HEK293 (cell line): ENCODE results near the gene GAREM1.

Source experiments
- CTCF ChIA-PET: fragments of 350-600 bp; formaldehyde crosslinking; extraction: SDS; loops from one replicate; lab custom pipeline; 2021; ENCODE audit warnings: antibody characterized with exemption; lab: Yijun Ruan, JAX
- POLR2A ChIA-PET: fragments of 300-600 bp; formaldehyde crosslinking; extraction: SDS; loops from one replicate; lab custom pipeline; 2020; ENCODE audit warnings: antibody characterized with exemption, inconsistent platforms; lab: Yijun Ruan, JAX
- H3K27ac ChIP-seq: fragments of 200-500 bp; sonication (Bioruptor generic); 2 replicates; pipeline ENCODE4 v1.5.1; 2014; ENCODE audit warnings: low read depth, low read length, control low read depth, inconsistent platforms; ENCODE audit errors: extremely low read depth
- H3K36me3 ChIP-seq, 2 experiments: fragments of 200-500 bp in 1 of 2; sonication (Bioruptor generic) in 1 of 2; 1 replicate in 1 of 2; 2 replicates in 1 of 2; pipeline ENCODE4 v1.5.1; 2014 to 2017; ENCODE audit warnings: inconsistent platforms in 2 of 2, low read length in 2 of 2; ENCODE audit not compliant: control insufficient read depth in 2 of 2, insufficient read depth in 1 of 2
- H3K4me1 ChIP-seq: fragments of 200-500 bp; sonication (Bioruptor generic); 2 replicates; pipeline ENCODE4 v1.5.1; 2014; ENCODE audit warnings: mild to moderate bottlenecking, low read length, inconsistent platforms; ENCODE audit not compliant: control insufficient read depth, insufficient read depth
- H3K4me3 ChIP-seq: 2 replicates; pipeline ENCODE4 v1.5.1; 2011; ENCODE audit warnings: low read depth, mild to moderate bottlenecking, control low read depth, low read length, moderate library complexity
- H3K9me3 ChIP-seq: fragments of 200-500 bp; sonication (Bioruptor generic); 2 replicates; pipeline ENCODE4 v1.5.1; 2014; ENCODE audit warnings: low read depth, low read length, inconsistent platforms; ENCODE audit not compliant: control insufficient read depth, insufficient read depth
- BCL11B ChIP-seq: fragments of 450-650 bp; formaldehyde crosslinking; IDR thresholded peaks from 2 replicates; pipeline ENCODE4 v1.5.1; 2016; ENCODE audit warnings: low read depth, missing biosample characterization, missing genetic modification characterization
- GFI1B ChIP-seq: fragments of 450-650 bp; formaldehyde crosslinking; IDR thresholded peaks from 2 replicates; pipeline ENCODE4 v1.5.1; 2016; ENCODE audit warnings: missing biosample characterization, missing genetic modification characterization
- PRDM1 ChIP-seq: fragments of 450-650 bp; formaldehyde crosslinking; IDR thresholded peaks from 2 replicates; pipeline ENCODE4; 2016; ENCODE audit warnings: missing biosample characterization, missing genetic modification characterization
- TCF7L2 ChIP-seq: IDR thresholded peaks from 2 replicates; pipeline ENCODE4 v1.6.1; 2011; ENCODE audit warnings: low read depth, mild to moderate bottlenecking, inconsistent platforms, low read length, moderate library complexity, borderline replicate concordance
- ZNF157 ChIP-seq: fragments of 450-650 bp; formaldehyde crosslinking; IDR thresholded peaks from 2 replicates; pipeline ENCODE4 v1.5.1; 2016; ENCODE audit warnings: missing biosample characterization, missing genetic modification characterization
- ZNF248 ChIP-seq: fragments of 450-650 bp; formaldehyde crosslinking; IDR thresholded peaks from 2 replicates; pipeline ENCODE4 v1.5.1; 2017; ENCODE audit warnings: missing biosample characterization, missing genetic modification characterization
- ZNF302 ChIP-seq: fragments of 450-650 bp; formaldehyde crosslinking; IDR thresholded peaks from 2 replicates; pipeline ENCODE4 v1.5.1; 2016; ENCODE audit warnings: missing biosample characterization, missing genetic modification characterization, low read depth
- ZNF518A ChIP-seq: fragments of 450-650 bp; formaldehyde crosslinking; conservative IDR thresholded peaks from 2 replicates; pipeline ENCODE4 v1.5.1; 2016; ENCODE audit warnings: low read depth, missing biosample characterization, missing genetic modification characterization
- ZNF549 ChIP-seq: fragments of 450-650 bp; IDR thresholded peaks from 2 replicates; pipeline ENCODE4 v1.5.1; 2018; ENCODE audit warnings: missing biosample characterization, missing genetic modification characterization, mild to moderate bottlenecking, inconsistent platforms, moderate library complexity
- ZNF560 ChIP-seq: fragments of 450-650 bp; formaldehyde crosslinking; IDR thresholded peaks from 2 replicates; pipeline ENCODE4 v1.5.1; 2017; ENCODE audit warnings: missing biosample characterization, missing genetic modification characterization, borderline replicate concordance
- ZNF624 ChIP-seq: fragments of 450-650 bp; formaldehyde crosslinking; IDR thresholded peaks from 2 replicates; pipeline ENCODE4 v1.5.1; 2017; ENCODE audit warnings: missing biosample characterization, missing genetic modification characterization

Gene GAREM1

GRCh38 chr18:32461709-32462272 lies 8.9 kb downstream of the GAREM1 start:
- Histone ChIP-seq H3K9me3 (no peaks in the 10 kb centered on the region), H3K4me1 (no peaks in the 10 kb centered on the region), H3K36me3 (no peaks in the 10 kb centered on the region), H3K4me3 (no peak overlapping the region), H3K27ac (no peak overlapping the region)
- CTCF ChIA-PET = interaction anchor here (0.5 to 2.4 kb wide), 6 partner anchors 9 to 690 kb away, joined by 3 to 9 read pairs (median 5); partner anchors contain the start of gene GAREM1
- POLR2A ChIA-PET = no interaction called here
- TF ChIP-seq ZNF624 (no peak), BCL11B (tag by site-specific recombination) (no peak)
- TF ChIP-seq, all 188 proteins: peak for 0

GRCh38 chr18:32460171-32460731 lies 10.4 kb downstream of the GAREM1 start:
- TF ChIP-seq ZNF549 (tag by site-specific recombination) (no peak), ZNF157 (tag by site-specific recombination) (no peak), ZNF560 (tag by site-specific recombination) (no peak)
- POLR2A ChIA-PET = interaction anchor here (1.3 to 1.8 kb wide), 2 partner anchors 9 to 11 kb away, joined by 4 to 6 read pairs; partner anchors contain the start of gene GAREM1
- Histone ChIP-seq H3K4me3 (no peak overlapping the region), H3K27ac (no peak overlapping the region), H3K36me3 (no peaks in the 10 kb centered on the region), H3K9me3 (no peaks in the 10 kb centered on the region), H3K4me1 (peaks cover 3% of the 10 kb centered on the region; the same call in 1 of the 2 replicates)
- CTCF ChIA-PET = interaction anchor here (0.7 to 2.4 kb wide), 4 partner anchors 11 to 188 kb away, joined by 3 to 9 read pairs (median 4); partner anchors contain the start of gene GAREM1

- H3K4me1 ChIP-seq = peaks cover 3% of the 10 kb centered on the region; the same call in 1 of the 2 replicates
- TF ChIP-seq TCF7L2 (0 out of 2 replicates have a peak, but pooled peaks have one; percentile 29), ZNF248 (no peak), ZNF302 (tag by site-specific recombination) (no peak), GFI1B (tag by site-specific recombination) (no peak)
- TF ChIP-seq, all 188 proteins: peak for 1
- CTCF ChIA-PET = interaction anchor here (1.1 to 2.4 kb wide), 2 partner anchors 11 to 20 kb away, joined by 5 to 9 read pairs; partner anchors contain the start of gene GAREM1
- Histone ChIP-seq H3K4me3 (no peak overlapping the region), H3K36me3 (no peaks in the 10 kb centered on the region), H3K9me3 (no peaks in the 10 kb centered on the region), H3K27ac (no peak overlapping the region)
- POLR2A ChIA-PET = interaction anchor here (1.8 kb wide), 1 partner anchor 12 kb away, joined by 4 read pairs; the partner anchor contains the start of gene GAREM1
Observed at GRCh38 chr18:32459361-32460101, 11.2 kb downstream of the GAREM1 start.

GRCh38 chr18:32455361-32455760 lies 15.3 kb downstream of the GAREM1 start:
- POLR2A ChIA-PET = no interaction called here
- Histone ChIP-seq H3K36me3 (no peaks in the 10 kb centered on the region), H3K4me3 (no peak overlapping the region), H3K27ac (no peak overlapping the region), H3K4me1 (peaks cover 3% of the 10 kb centered on the region; the same call in 1 of the 2 replicates)
- TF ChIP-seq ZNF518A (no peak), PRDM1 (0 out of 2 replicates have a peak, but pooled peaks have one; percentile 41)
- TF ChIP-seq, all 188 proteins: peak for 1
- CTCF ChIA-PET = interaction anchor here (1.0 to 1.5 kb wide), 2 partner anchors 16 kb away, joined by 5 read pairs; partner anchors contain the start of gene GAREM1
- H3K9me3 ChIP-seq = no peaks in the 10 kb centered on the region
